H1 (cell line): ENCODE data around the gene RGS14. TPM values are rescaled to one million over a fixed set of nuclear protein-coding genes. Genes with fewer than 3 reads are reported as not detected.

Experiments used
- polyA plus RNA-seq, 7 experiments: library from polyadenylated mRNA; depleted of rRNA in 3 of 7; stranded (reverse) in 5 of 7; unstranded in 2 of 7; fragments of >200 nt in 5 of 7; fragments of 200-250 nt in 2 of 7; gene quantifications; 1 replicate in 5 of 7; 2 replicates in 1 of 7; 4 replicates in 1 of 7; pipeline versions ENCODE4 v1.2.1 to v1.2.3, GENCODE V29; 2011 to 2013; ENCODE audit warnings: missing spikeins in 2 of 7, mixed read lengths in 2 of 7
- total RNA-seq: library from RNA; stranded (reverse); fragmentation: NEBNext Ultra II Directional; extraction: Animal tissue kit (Norgen Biotek cat#: 25700); gene quantifications from 2 replicates; pipeline ENCODE4 v1.2.1, GENCODE V29; 2021

The RGS14 gene
- total and polyA plus RNA-seq, 2 of the 8 experiments (the other 6 are each of a cell fraction or from before 2014, with no cell fraction given): 24.4 to 46.1 TPM

Other genes starting within 250 kb of the RGS14 start
- 165 and 168 TPM in 2 replicates for gene NSD1, start 224.2 kb upstream of the RGS14 start, total RNA-seq
- gene NSD1, start 224.2 kb upstream of the RGS14 start, polyA plus RNA-seq (2011; rRNA removed): 21.1 and 22.8 TPM in 2 replicates
- 18.8 and 20.5 TPM in 2 replicates for gene RAB24, start 54.2 kb upstream of the RGS14 start, total RNA-seq
- 33.8 and 40.4 TPM in 2 replicates for gene RAB24, start 54.2 kb upstream of the RGS14 start, polyA plus RNA-seq (2011; rRNA removed)
- 272 and 279 TPM in 2 replicates for gene PRELID1, start 54.1 kb upstream of the RGS14 start, total RNA-seq
- 428 and 479 TPM in 2 replicates for gene PRELID1, start 54.1 kb upstream of the RGS14 start, polyA plus RNA-seq (2011; rRNA removed)
- gene MXD3, start 46.0 kb upstream of the RGS14 start, total RNA-seq: 7.7 and 10.3 TPM in 2 replicates
- 6.5 and 10.3 TPM in 2 replicates for gene MXD3, start 46.0 kb upstream of the RGS14 start, polyA plus RNA-seq (2011; rRNA removed)
- gene LMAN2, start 6.3 kb upstream of the RGS14 start, total RNA-seq: 116 and 119 TPM in 2 replicates
- gene LMAN2, start 6.3 kb upstream of the RGS14 start, polyA plus RNA-seq (2011; rRNA removed): 225 and 357 TPM in 2 replicates
- not detected in 2 replicates for gene SLC34A1, start 26.5 kb downstream of the RGS14 start, total RNA-seq
- not detected in 2 replicates for gene SLC34A1, start 26.5 kb downstream of the RGS14 start, polyA plus RNA-seq (2011; rRNA removed)
- gene PFN3, start 42.7 kb downstream of the RGS14 start, total RNA-seq: not detected in 2 replicates
- not detected in 2 replicates for gene PFN3, start 42.7 kb downstream of the RGS14 start, polyA plus RNA-seq (2011; rRNA removed)
- 5.4 and 6.5 TPM in 2 replicates for gene F12, start 51.6 kb downstream of the RGS14 start, total RNA-seq
- gene F12, start 51.6 kb downstream of the RGS14 start, polyA plus RNA-seq (2011; rRNA removed): 7.8 and 12.0 TPM in 2 replicates
- 52.0 and 57.8 TPM in 2 replicates for gene GRK6, start 68.8 kb downstream of the RGS14 start, total RNA-seq
- 31.8 and 50.8 TPM in 2 replicates for gene GRK6, start 68.8 kb downstream of the RGS14 start, polyA plus RNA-seq (2011; rRNA removed)
- 8.0 and 8.6 TPM in 2 replicates for gene PRR7, start 88.9 kb downstream of the RGS14 start, total RNA-seq
- gene PRR7, start 88.9 kb downstream of the RGS14 start, polyA plus RNA-seq (2011; rRNA removed): 11.8 and 23.1 TPM in 2 replicates
- 325 and 333 TPM in 2 replicates for gene DBN1, start 115.7 kb downstream of the RGS14 start, total RNA-seq
- 168 and 250 TPM in 2 replicates for gene DBN1, start 115.7 kb downstream of the RGS14 start, polyA plus RNA-seq (2011; rRNA removed)
- 86.7 and 94.2 TPM in 2 replicates for gene PDLIM7, start 139.7 kb downstream of the RGS14 start, total RNA-seq
- gene PDLIM7, start 139.7 kb downstream of the RGS14 start, polyA plus RNA-seq (2011; rRNA removed): 67.3 and 118 TPM in 2 replicates
- 6.4 and 8.6 TPM in 2 replicates for gene DOK3, start 151.9 kb downstream of the RGS14 start, total RNA-seq
- gene DOK3, start 151.9 kb downstream of the RGS14 start, polyA plus RNA-seq (2011; rRNA removed): 4.2 and 6.3 TPM in 2 replicates
- 101 and 102 TPM in 2 replicates for gene DDX41, start 159.0 kb downstream of the RGS14 start, total RNA-seq
- gene DDX41, start 159.0 kb downstream of the RGS14 start, polyA plus RNA-seq (2011; rRNA removed): 135 and 187 TPM in 2 replicates
- 69.8 and 75.2 TPM in 2 replicates for gene FAM193B, start 196.6 kb downstream of the RGS14 start, total RNA-seq
- 49.9 and 91.8 TPM in 2 replicates for gene FAM193B, start 196.6 kb downstream of the RGS14 start, polyA plus RNA-seq (2011; rRNA removed)
- 156 and 160 TPM in 2 replicates for gene TMED9, start 234.3 kb downstream of the RGS14 start, total RNA-seq
- gene TMED9, start 234.3 kb downstream of the RGS14 start, polyA plus RNA-seq (2011; rRNA removed): 130 and 141 TPM in 2 replicates
- 17.3 and 18.7 TPM in 2 replicates for gene B4GALT7, start 242.2 kb downstream of the RGS14 start, total RNA-seq
- gene B4GALT7, start 242.2 kb downstream of the RGS14 start, polyA plus RNA-seq (2011; rRNA removed): 31.9 and 38.1 TPM in 2 replicates